Activated naive CD4-positive, alpha-beta T cell (primary cell): ENCODE data around the gene FBXO4.
A peak's percentile ranks its signal among the peaks of the same experiment; 100 is the strongest.

ENCODE experiments used
- DNase-seq, 4 experiments: peaks; one replicate each; lab custom pipeline; 2025; lab: John Stamatoyannopoulos, UW

The FBXO4 gene, protein sequence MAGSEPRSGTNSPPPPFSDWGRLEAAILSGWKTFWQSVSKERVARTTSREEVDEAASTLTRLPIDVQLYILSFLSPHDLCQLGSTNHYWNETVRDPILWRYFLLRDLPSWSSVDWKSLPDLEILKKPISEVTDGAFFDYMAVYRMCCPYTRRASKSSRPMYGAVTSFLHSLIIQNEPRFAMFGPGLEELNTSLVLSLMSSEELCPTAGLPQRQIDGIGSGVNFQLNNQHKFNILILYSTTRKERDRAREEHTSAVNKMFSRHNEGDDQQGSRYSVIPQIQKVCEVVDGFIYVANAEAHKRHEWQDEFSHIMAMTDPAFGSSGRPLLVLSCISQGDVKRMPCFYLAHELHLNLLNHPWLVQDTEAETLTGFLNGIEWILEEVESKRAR

DNA sequence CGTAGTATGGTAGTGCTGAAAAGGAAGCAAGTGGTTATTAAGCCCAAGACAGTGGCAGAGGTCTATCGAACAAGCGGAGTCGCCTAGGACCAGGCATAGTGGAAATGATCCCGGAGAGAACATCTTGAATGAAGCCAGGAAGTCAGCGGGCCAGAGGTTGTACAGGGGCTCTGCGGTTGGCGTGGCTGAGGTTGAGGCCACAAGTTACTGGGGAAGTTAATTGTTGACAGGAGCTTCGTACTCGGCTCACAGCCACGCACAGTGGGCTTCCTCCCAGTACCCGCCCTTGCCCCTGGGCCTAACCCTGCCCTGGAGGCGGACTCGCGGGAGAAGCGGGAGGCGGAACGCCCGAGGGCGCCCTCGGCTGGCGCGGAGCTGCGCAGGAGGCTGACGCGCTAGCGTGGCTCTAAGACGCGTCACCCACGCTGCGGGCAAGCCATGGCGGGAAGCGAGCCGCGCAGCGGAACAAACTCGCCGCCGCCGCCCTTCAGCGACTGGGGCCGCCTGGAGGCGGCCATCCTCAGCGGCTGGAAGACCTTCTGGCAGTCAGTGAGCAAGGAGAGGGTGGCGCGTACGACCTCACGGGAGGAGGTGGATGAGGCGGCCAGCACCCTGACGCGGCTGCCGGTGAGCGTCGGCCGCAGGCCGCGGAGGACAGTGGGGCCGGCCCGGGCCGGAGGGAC, at the start of gene FBXO4:
Gene FBXO4 (plus strand): TSS at position 410 of the 683 bp plus-strand sequence. CDS start 29 bp downstream, at position 439.
- DNase-seq: peak; percentile 64 to 81 (median 72)

DNA sequence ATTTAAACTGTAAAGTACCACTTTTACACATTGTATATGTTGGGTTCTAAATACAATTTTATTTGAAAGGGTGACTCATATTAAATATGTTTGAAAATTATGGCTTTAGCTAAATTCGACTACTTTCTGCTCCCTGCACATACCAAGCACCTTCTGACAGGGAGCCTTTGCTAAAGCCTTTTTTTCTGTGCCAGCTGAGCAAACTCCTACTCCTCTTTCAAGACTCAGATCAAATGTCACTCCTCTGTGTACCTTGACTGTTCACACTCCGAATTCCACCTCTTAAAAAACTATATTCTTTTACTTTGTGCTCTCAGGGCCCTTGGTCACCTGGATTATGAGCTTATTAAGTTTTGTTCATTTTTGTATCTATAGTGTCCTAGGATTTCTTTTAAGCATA, 48.4 kb upstream of the FBXO4 start:
- no peak for DNase-seq

DNA sequence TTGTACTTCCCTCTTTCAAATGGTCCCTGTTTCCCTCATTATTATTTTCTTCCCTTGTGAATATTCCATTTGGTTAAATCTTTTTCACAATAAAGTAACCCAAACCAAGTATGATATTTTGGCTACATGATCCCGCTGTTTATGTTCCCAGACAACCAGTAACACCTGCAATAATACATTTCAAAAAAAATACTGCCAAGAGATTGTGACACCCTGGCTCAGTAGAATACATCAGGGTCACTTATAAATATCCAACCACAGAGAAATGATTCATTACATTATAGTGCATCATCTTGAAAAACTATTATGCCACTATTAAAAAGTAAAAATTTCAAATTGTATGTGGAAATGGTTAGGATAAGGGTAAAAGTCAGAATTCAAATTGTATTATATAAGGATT, 47.7 kb upstream of the FBXO4 start:
- DNase-seq: no peak

DNA sequence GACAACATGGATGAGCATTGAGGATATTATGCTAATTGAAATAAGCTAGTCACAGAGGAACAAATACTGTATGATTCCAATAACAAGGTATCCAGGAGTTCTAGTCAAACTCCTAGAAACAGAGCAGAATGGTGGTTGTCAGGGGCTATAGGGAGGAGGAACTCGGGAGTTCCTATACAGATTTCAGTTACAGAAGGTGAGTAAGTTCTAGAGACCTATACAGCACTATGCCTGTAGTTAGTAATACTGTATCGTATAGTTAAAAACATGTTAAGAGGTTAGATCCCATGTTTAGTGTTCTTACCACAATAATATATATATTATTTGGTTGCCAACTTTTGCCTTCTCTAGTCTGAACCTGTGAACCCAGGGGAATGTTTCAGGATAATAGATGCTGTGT, 46.9 kb upstream of the FBXO4 start:
- DNase-seq: no peak

DNA sequence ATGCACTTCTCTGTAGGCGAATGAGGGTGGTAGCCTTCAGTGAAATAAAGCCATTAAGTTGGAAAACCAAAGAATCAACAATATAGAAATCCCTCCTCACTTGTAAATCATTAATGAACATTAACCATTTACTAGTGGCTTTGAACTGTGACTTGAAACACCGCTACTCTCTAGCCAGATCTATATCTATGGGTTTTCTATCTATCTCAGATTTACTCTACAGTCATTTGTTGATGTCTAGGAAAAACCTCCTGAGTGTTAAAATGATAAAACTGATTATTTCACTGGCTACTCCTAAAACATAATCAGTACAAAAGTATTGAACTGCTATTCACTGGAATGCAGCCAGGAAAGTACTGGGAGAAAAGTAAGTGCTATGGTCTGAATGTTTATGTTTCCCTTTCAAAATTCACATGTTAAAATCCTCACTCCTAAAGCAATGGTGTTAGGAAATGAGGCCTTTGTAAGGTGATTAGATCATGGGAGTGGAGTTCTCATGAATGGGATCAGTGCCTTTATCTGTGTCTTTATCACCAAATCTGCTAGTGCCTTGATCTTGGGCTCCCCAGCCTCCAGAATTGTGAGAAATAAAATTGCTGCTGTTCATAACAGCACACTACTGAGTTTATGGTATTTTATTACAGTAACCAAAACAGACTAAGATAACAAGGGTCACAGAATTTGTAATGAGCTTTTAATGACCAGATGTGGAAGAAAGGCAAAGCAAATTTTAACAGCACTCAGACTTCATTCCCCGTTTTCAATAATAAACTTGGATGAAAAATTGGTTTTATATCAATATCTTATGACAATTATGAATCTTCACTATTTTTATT, 46.2 kb upstream of the FBXO4 start:
- DNase-seq: no peak

DNA sequence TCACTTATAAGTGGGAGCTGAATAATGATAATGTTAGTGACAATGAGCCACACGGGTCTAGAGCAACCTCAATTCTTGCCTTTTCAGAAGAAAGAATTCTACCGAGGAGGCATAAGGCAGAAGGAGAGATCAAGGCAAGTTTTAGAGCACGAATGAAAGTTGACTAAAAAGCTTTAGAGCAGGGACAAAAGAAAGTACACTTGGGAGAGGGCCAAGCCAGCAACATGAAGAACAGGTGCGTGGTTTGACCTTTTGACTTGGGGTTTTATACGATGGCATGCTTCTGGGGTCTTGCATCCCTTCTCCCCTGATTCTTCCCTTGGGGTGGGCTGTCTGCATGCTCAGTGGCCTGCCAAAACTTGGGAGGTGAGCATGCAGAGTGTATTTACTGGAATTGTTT, 42.3 kb upstream of the FBXO4 start:
- DNase-seq: no peak

DNA sequence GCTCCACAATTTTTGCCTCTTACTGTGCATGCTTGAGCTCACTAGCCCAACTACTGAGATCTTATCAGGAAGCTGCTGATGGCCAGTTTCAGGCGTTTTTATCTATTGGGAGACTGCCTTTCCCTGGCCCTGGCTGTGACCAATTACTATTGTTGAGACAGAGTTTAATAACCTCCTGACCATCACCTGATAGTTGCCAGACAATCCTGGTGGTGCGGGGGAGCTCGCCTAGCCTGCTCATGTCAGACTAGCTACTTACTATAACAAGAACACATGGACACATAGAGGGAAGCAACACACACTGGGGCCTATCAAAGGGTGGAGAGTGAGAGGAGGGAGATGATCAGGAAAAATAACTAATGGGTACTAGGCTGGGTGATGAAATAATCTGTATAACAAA, 41.8 kb upstream of the FBXO4 start:
- no peak for DNase-seq

DNA sequence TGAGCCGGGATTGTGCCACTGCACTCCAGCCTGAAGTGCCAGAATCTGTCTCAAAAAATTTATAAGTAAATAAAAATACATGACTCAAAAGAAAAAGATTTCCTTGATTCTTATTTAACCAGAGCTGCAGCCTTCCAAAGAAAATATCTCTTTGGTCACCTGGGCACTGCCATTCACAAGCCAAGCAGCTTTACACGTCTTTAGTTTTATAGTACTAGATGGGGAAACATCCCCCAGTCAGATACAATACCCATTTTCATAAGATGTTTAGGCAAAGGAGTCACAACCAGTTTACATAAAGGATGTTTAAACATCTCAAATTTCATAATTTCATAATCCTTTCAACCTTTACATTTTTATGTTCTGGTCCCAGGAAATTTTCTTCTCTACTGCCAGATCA, 41.1 kb upstream of the FBXO4 start:
- no peak for DNase-seq

DNA sequence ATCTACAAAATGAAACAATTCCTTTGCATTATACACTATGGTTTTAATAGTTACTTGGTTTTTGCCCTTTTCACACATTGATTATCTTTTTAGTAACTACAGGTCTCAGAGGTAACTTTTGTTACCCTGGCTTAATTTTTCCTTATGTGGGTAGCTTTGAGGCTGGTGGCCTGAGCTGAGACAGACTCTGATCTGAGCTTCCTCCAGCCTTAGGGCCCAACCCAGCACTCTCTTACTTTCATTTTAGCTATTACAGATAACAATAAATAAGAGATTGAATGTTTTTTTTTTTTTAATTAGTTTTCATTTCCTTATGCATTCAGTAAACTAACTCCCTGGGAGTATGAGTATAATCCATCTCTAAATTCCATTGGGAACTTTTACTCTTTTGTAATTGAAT, 39.8 kb upstream of the FBXO4 start:
- DNase-seq: no peak

DNA sequence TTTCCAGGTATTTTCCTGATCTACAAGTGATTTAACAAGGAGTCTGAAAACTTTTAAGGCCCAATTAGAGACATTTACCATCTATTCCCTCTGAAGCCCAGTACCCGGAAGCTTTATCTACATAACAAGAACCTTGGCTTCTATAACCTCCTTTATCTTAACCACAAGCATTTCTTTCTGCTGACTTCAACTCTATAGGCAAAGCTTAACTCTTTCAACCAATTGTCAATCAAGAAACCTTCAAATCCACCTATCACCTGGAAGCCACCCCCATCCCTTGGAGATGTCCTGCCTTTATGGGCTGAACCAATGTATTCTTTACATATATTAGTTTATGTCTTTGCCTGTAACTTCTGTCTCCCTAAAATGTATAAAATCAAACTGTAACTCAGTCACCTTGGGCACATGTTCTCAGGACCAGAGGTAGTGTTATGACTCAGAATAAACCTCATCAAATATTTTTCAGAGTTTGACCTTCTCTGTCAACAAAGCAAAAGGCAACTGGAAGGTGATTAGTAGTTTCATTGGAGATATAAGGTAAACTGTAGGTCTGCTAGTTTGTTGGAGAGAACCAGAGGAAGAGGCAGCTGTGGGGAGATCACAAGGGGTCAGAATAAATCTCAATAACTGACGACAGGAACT, 33.9 kb upstream of the FBXO4 start:
- no peak for DNase-seq

DNA sequence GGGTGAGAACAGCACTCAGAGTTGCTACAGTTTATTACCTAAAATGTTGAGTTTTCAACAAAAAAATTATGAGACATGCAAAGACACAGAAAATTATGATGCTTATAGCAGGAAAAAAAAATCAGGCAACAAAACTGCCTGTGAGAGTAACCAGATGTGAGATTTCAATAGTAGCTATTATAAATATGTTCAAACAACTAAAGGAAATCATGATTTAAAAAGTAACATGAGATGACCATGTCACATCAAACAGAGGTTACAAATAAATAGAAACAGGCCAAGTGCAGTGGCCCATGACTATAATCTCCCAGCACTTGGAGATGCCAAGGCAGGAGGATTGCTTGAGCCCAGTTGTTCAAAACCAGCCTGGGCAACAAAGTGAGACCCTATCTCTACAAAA, 33.0 kb upstream of the FBXO4 start:
- no peak for DNase-seq

DNA sequence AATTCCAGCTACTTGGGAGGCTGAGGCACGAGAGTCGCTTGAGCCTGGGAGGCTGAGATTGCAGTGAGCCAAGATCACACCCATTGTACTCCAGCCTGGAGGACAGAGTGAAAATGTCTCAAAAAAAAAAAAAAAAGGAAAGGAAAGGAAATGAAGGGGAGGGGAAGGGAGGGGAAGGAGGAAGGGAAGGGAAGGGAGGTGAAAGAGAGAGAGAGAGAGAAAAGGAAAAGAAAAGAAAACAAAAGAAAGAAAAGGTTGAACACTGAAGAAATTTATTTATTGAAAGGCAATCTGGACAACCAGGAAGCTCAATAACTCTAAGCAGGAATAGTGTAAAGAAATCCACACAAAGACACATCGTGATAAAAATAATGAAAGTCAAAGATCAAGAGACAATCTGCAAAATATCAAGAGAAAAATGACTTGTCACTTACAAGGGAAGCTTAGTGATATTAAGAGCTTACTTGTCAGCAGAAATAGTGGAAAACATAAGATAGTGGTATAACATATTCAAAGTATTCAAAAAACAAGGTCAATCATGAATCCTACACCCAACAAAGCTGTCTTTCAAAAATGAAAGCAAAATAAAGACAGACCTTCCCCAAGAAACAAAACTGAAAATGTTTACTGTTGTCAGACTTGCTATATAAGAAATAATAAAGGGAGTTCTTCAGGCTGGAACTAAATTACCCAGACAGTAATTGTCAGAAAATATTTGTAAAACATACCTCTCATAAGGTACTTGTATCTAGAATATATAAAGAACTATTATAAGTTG, 31.8 kb upstream of the FBXO4 start:
- no peak for DNase-seq

DNA sequence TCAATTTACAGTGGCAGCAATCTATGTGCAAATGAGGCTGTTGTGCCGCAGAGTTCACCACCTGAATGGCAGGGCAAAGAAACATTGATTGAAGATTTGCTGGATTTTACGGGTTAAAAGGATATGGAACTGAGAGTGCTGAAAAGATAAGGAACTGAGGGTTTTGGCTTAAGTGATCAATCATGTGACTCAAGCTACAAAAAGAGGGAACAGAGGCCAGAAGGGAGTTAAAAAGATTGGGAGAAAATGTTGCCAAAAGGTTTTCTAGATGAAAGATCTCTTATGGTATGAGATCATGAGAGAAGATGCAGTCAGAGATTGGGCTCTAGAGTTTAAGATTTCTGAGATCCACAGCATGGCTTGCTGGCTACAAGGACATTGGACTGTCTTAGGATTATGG, 28.9 kb upstream of the FBXO4 start:
- DNase-seq: no peak

DNA sequence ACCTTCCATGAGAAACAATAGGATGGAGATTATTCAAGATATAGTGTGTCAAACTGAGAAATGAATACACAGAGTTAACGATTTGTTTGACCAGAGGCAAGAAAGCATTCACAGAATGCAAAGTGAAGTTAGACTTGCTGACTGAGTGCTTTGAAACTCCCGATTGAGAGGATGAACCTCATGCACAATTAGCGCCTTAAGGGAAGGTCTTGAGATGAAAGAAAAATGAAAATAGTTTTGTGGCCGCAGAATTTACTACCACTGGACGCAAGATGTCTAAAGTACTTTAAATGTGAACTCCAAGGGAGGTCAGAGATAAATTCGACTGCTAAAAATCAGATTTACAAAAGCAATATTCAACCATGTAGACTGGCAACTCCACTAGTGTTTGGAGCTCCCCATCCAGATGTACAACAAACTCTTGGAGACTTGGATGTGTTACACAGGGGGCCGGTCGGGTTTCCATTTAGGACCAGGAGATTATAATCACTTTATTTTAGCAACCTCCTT, 21.6 kb upstream of the FBXO4 start:
- DNase-seq: no peak

DNA sequence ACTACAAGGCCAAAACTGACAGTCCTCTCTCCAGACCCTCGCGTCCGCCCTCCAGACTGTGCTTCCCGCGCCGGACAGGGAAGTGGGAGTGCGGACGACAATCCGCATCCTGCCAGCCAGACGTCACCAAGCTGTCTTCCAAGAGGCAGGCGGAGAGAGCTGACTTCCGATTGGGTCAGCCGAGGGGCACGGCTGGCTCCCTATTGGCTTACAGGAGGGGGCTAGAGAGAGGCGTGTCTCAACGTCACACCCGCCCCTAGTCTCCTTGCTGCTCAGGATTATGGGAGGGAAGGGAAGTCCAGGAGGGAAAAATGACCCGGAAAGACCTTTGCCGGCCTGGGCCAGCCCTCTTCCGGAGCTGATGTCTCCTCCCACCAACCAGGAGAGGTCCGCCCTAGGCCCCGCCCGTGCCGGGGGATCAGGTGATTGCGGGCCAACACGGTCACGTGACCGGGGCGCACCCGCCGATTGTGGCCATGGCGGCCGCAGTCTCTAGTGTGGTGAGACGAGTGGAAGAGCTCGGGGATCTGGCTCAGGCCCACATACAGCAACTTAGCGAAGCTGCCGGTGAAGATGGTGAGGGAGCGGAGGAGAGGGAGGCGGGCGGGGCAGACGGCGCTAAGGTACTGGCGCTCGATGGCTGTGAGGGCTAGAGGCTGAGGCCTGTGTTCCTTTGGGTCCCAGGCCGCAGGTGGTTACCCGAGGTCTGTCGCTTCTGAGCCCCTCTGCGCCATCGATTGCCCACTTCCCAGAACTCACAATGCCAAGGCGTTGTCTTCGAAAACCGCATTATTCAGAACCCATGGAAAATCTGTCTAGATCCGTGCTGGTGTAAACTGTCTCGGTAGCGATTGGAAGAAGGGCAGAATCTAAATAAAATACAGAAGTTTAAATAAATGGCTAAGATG, 20.9 kb upstream of the FBXO4 start, which contains the start of gene RIMOC1:
Gene RIMOC1 (plus strand): TSS at position 453 of the 908 bp plus-strand sequence. CDS start 24 bp downstream, at position 477.
- peak; percentile 91 to 96 (median 94) for DNase-seq

DNA sequence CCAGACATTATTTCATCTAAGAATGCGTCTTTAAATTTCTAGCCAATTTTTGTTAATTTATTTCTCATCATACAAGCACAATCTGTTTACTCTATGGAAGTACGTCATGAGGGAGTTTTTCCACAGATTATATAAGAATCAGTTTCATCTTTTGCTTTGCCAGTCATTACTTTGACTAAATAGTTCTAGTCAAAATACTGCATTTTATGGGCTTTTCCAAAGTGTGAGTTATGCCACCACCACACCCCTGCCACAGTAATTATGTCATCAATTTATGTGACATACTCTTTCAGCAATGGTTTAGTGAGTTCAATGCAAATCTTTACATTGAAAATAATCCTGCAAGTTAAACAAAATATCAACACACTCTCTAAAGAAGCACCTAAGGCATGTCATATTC, 18.9 kb upstream of the FBXO4 start:
- no peak for DNase-seq

DNA sequence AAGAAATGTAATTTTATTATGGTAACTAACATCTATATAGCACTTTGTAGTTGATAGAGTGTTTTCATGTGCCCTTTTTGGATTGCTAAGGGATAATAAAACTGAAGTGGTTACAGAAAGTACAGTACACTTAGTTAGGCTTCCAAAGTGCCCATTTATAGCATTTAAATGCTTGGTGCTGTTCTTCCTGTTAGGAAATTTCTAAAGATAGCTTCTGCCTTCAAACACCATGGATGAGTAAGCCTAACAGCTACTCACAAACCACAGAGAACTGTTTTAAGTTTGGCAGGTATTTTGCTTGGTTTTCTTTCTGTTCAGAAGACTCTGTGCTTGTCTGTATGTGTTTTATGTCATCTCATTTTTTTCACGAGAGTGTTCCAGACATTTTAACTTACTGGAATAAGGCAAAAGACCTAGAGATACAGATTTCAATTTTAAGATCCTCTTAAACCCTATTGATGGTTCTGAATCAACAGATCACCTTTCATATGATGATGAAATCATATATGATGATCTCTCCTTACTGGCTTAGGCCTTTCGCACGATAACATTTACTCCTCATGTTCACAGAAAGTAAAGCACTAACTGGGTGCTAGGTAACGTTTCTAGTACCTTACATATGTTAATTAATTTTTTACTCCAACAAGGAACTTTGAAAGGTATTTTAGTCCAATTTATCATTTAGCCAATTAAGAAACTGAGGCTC, 16.6 kb upstream of the FBXO4 start:
- no peak for DNase-seq

DNA sequence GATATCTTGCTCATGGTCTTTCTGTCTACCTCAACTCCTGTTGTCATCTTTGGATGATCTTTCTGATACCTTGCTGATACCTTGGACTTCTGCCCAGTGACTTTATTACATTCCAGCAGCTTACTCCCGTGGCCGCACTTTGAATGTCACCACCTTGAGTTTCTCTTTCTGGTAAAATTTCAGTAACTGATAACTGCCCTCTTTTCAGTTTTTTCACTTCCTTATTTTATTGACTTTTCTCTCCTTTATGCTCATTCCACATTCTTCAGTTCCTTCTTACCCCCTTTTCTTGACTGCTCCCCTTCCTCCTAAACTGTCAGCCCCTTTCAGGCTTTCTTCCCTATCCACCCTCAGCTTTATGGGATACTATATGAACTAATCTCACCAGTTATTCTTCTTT, 7.0 kb upstream of the FBXO4 start:
- no peak for DNase-seq

DNA sequence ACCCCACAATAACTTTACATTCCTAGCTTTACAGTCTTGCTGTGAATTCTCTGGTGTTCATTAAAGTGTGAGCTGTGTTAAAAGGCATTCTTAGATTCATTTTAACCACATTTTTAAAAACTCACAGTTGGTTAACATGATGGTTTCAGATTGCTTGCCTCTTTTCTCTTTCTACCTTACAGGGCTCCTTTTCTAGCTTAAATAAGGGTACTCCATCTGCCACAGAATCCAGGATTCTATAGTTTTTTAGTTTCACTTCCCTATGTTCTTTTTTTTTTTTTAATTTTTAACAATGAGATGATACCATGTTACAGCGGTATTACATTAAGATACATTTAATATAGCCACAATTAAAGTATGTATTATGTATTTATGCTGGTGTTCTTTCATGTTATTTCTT, 3.9 kb upstream of the FBXO4 start:
- DNase-seq: no peak
